HCT116 (cell line): ENCODE results near the gene TAMM41.

Source experiments
- CTCF ChIP-seq, 3 experiments: fragments of 200-600 bp in 1 of 3; sonication (generic) in 1 of 3; IDR thresholded peaks in 2 of 3; conservative IDR thresholded peaks in 1 of 3; 2 replicates each; pipeline ENCODE4 v1.5.1; 2012 to 2017; ENCODE audit warnings: low read depth in 2 of 3, low read length in 2 of 3, antibody characterized with exemption in 1 of 3, borderline replicate concordance in 1 of 3, control low read depth in 1 of 3, mild to moderate bottlenecking in 1 of 3, mixed read lengths in 1 of 3, mixed run types in 1 of 3, moderate library complexity in 1 of 3; ENCODE audit not compliant: insufficient read depth in 1 of 3
- POLR2A ChIP-seq: IDR thresholded peaks from 2 replicates; pipeline ENCODE4 v1.7.0; 2011; ENCODE audit warnings: borderline replicate concordance; ENCODE audit not compliant: insufficient read depth, insufficient read length; ENCODE audit errors: extremely low read depth
- RAD21 ChIP-seq: IDR thresholded peaks from 2 replicates; pipeline ENCODE4 v1.6.1; 2012; ENCODE audit warnings: low read depth, mild to moderate bottlenecking
- REST ChIP-seq: IDR thresholded peaks from 2 replicates; pipeline ENCODE4 v1.6.1; 2012; ENCODE audit warnings: low read depth
- SIN3A ChIP-seq: IDR thresholded peaks from 2 replicates; pipeline ENCODE4 v1.6.1; 2012; ENCODE audit warnings: low read depth
- SRF ChIP-seq: IDR thresholded peaks from 2 replicates; pipeline ENCODE4 v1.6.1; 2012; ENCODE audit warnings: low read depth
- YY1 ChIP-seq: IDR thresholded peaks from 2 replicates; pipeline ENCODE4 v1.6.1; 2011; ENCODE audit warnings: low read length, low read depth, moderate library complexity, mild to moderate bottlenecking; ENCODE audit not compliant: insufficient replicate concordance; ENCODE audit errors: extremely low read depth
- ZBTB33 ChIP-seq: IDR thresholded peaks from 2 replicates; pipeline ENCODE4 v1.6.1; 2011; ENCODE audit warnings: mild to moderate bottlenecking, low read length, moderate library complexity; ENCODE audit not compliant: insufficient replicate concordance; ENCODE audit errors: extremely low read depth
- ZNF274 ChIP-seq: fragments of 200-500 bp; sonication (Bioruptor generic); IDR thresholded peaks from 2 replicates; pipeline ENCODE4 v1.6.1; 2014; ENCODE audit warnings: mild to moderate bottlenecking, low read depth, low read length, inconsistent platforms

GRCh38 chr3:11768604-11769003, 78.1 kb downstream of the TAMM41 start:
- TF ChIP-seq POLR2A (no peak), RAD21 (no peak), CTCF (IDR thresholded peaks at IDR 0.05 in 2 of 3, conservative IDR thresholded peaks at IDR 0.05 in 1 of 3; ENCODE audit: borderline replicate concordance in 1 of 3, insufficient read depth in 1 of 3, low read depth in 2 of 3, low read length in 2 of 3) (no peak), REST (no peak), ZNF274 (no peak), ZBTB33 (no peak), YY1 (no peak), SIN3A (no peak), SRF (no peak)
